ENCODE measurements around the gene TPRA1. TPM values are rescaled to one million over a fixed set of nuclear protein-coding genes. Genes with fewer than 3 reads are reported as not detected.
A peak's percentile ranks its signal among the peaks of the same experiment; 100 is the strongest.

Gene TPRA1
- total and polyA plus RNA-seq, 12 donors, result 13.5 to 65.6 (median 46.4) TPM

- no peaks in the 10 kb centered on the region for H3K27me3 ChIP-seq
These were observed 13.5 kb upstream of the TPRA1 start for GRCh38 chr3:127604035-127604434.

GRCh38 chr3:127600749-127601456 lies 10.4 kb upstream of the TPRA1 start:
- Histone ChIP-seq H3K4me3 (no peak overlapping the region), H3K27ac (no peak overlapping the region), H3K9me3 (replicated peaks in 1 of 3) (no peaks in the 10 kb centered on the region), H3K36me3 (replicated peaks in 1 of 2) (no peaks in the 10 kb centered on the region), H3K27me3 (no peaks in the 10 kb centered on the region), H3K4me1 (replicated peaks in 1 of 2) (peaks cover 0 to 6% of the 10 kb centered on the region in 2 donors)
- 84 to 88% (median 86%) methylated on average over 6 of the region's 6 CpGs for WGBS, 4 donors
- no peak for TF ChIP-seq POLR2A (IDR thresholded peaks at IDR 0.05)
- no peak for TF ChIP-seq CTCF (IDR thresholded peaks at IDR 0.05)
- intact Hi-C loops (cut with DNase I), result no loop called here
- DNase-seq, result no peak

More at GRCh38 chr3:127604035-127604434, 13.5 kb upstream of the TPRA1 start:
- Histone ChIP-seq H3K9me3 (replicated peaks in 1 of 3) (no peaks in the 10 kb centered on the region), H3K4me1 (replicated peaks in 1 of 2) (peaks cover 5 to 9% of the 10 kb centered on the region in 2 donors), H3K36me3 (replicated peaks in 1 of 2) (no peaks in the 10 kb centered on the region), H3K27ac (no peak overlapping the region), H3K4me3 (no peak overlapping the region)
- DNase-seq, result no peak
- TF ChIP-seq POLR2A (IDR thresholded peaks at IDR 0.05), result no peak
- TF ChIP-seq CTCF (IDR thresholded peaks at IDR 0.05), result no peak
- WGBS, 4 donors, result 85 to 88% (median 86%) methylated on average over 7 of the region's 7 CpGs
- intact Hi-C loops (cut with DNase I), result no loop called here

GRCh38 chr3:127598841-127599570 lies 8.5 kb upstream of the TPRA1 start:
- no peak for TF ChIP-seq POLR2A (IDR thresholded peaks at IDR 0.05)
- no peak for TF ChIP-seq CTCF (IDR thresholded peaks at IDR 0.05)
- Histone ChIP-seq H3K4me1 (replicated peaks in 1 of 2) (peaks cover 0 to 6% of the 10 kb centered on the region in 2 donors), H3K27me3 (no peaks in the 10 kb centered on the region), H3K27ac (peak overlapping the region in 2 of 5 donors; percentile 19 to 69), H3K36me3 (replicated peaks in 1 of 2) (no peaks in the 10 kb centered on the region), H3K4me3 (peak overlapping the region in 1 of 4 donors; percentile 50), H3K9me3 (replicated peaks in 1 of 3) (no peaks in the 10 kb centered on the region)
- intact Hi-C loops (cut with DNase I), result no loop called here
- WGBS, 4 donors, result 60 to 78% (median 73%) methylated on average over 8 to 14 of the region's 14 CpGs
- DNase-seq, result no peak

- Histone ChIP-seq H3K9me3 (replicated peaks in 1 of 3) (no peaks in the 10 kb centered on the region), H3K4me1 (replicated peaks in 1 of 2) (peaks cover 0 to 6% of the 10 kb centered on the region in 2 donors), H3K4me3 (peak overlapping the region in 1 of 4 donors; percentile 50), H3K36me3 (replicated peaks in 1 of 2) (no peaks in the 10 kb centered on the region), H3K27ac (no peak overlapping the region), H3K27me3 (no peaks in the 10 kb centered on the region)
- intact Hi-C loops (cut with DNase I), result no loop called here
- TF ChIP-seq POLR2A (IDR thresholded peaks at IDR 0.05) (no peak), CTCF (IDR thresholded peaks at IDR 0.05) (no peak)
- no peak for DNase-seq
- WGBS, 4 donors, result 72 to 82% (median 80%) methylated on average over 10 to 12 of the region's 12 CpGs
These were observed 6.7 kb upstream of the TPRA1 start for GRCh38 chr3:127597020-127597771.

Data from adrenal gland (tissue), 12 donors.